SK-N-SH (cell line): ENCODE data around the gene SH3TC1. TPM values are rescaled to one million over a fixed set of nuclear protein-coding genes. Genes with fewer than 3 reads are reported as not detected.

Experiments used
- CTCF ChIA-PET: fragments of 300-600, 350-600 bp; formaldehyde crosslinking; extraction: SDS; loops from one replicate; lab custom pipeline; 2021; lab: Yijun Ruan, JAX
- POLR2A ChIA-PET: fragments of 350-600 bp; sonication (Branson Sonifier 250); formaldehyde crosslinking; extraction: SDS; loops from one replicate; lab custom pipeline; 2020; ENCODE audit warnings: antibody characterized with exemption, inconsistent platforms; lab: Yijun Ruan, JAX
- DNase-seq: peaks from one replicate; pipeline ENCODE4 v3.0.0; 2012
- H2AFZ ChIP-seq: fragments of 200-600 bp; sonication (generic); 2 replicates; pipeline ENCODE4 v1.8.1; 2016; ENCODE audit warnings: antibody characterized with exemption, mild to moderate bottlenecking, low read depth
- H3F3A ChIP-seq: fragments of 200-600 bp; sonication (generic); replicated peaks from 2 replicates; pipeline ENCODE3; 2016; ENCODE audit warnings: antibody characterized with exemption, mild to moderate bottlenecking; ENCODE audit not compliant: insufficient read depth
- H3K27ac ChIP-seq, 2 experiments: fragments of 200-500 bp in 1 of 2; fragments of 200-600 bp in 1 of 2; sonication (Bioruptor generic) in 1 of 2; sonication (generic), shearing (Covaris generic) in 1 of 2; 2 replicates each; pipeline versions ENCODE4 v1.5.1 to v1.6.1; 2014 to 2016; ENCODE audit warnings: low read depth in 2 of 2, inconsistent platforms in 1 of 2, low read length in 1 of 2, mild to moderate bottlenecking in 1 of 2, mixed read lengths in 1 of 2
- H3K27me3 ChIP-seq: fragments of 200-600 bp; sonication (generic), shearing (Covaris generic); 2 replicates; pipeline ENCODE4 v1.6.1; 2016; ENCODE audit warnings: mixed run types; ENCODE audit not compliant: insufficient read depth
- H3K36me3 ChIP-seq, 2 experiments: fragments of 200-500 bp in 1 of 2; fragments of 200-600 bp in 1 of 2; sonication (Bioruptor generic) in 1 of 2; sonication (generic) in 1 of 2; replicated peaks in 1 of 2; 2 replicates each; pipeline versions ENCODE3 to v1.5.1; 2014 to 2016; ENCODE audit warnings: low read length in 1 of 2, mild to moderate bottlenecking in 1 of 2; ENCODE audit not compliant: insufficient read depth in 2 of 2, control insufficient read depth in 1 of 2
- H3K4me1 ChIP-seq, 2 experiments: fragments of 200-500 bp in 1 of 2; fragments of 200-600 bp in 1 of 2; sonication (Bioruptor generic) in 1 of 2; sonication (generic), shearing (Covaris generic) in 1 of 2; 2 replicates each; pipeline versions ENCODE4 v1.5.1 to v1.6.1; 2014 to 2016; ENCODE audit warnings: low read depth in 1 of 2, low read length in 1 of 2, mixed run types in 1 of 2; ENCODE audit not compliant: insufficient read depth in 2 of 2, control insufficient read depth in 1 of 2
- H3K4me2 ChIP-seq: fragments of 200-600 bp; sonication (generic), shearing (Covaris generic); 2 replicates; pipeline ENCODE4 v1.6.1; 2017; ENCODE audit warnings: mixed run types
- H3K4me3 ChIP-seq, 2 experiments: fragments of 200-500 bp in 1 of 2; fragments of 200-600 bp in 1 of 2; sonication (Bioruptor generic) in 1 of 2; sonication (generic), shearing (Covaris generic) in 1 of 2; 2 replicates each; pipeline versions ENCODE4 v1.5.1 to v1.8.1; 2014 to 2016; ENCODE audit warnings: low read depth in 2 of 2, inconsistent platforms in 1 of 2, low read length in 1 of 2, mild to moderate bottlenecking in 1 of 2, mixed read lengths in 1 of 2, moderate library complexity in 1 of 2
- H3K79me2 ChIP-seq: fragments of 200-600 bp; sonication (generic); 2 replicates; pipeline ENCODE4 v1.8.1; 2017; ENCODE audit warnings: mild to moderate bottlenecking; ENCODE audit not compliant: insufficient read depth
- H3K9ac ChIP-seq: fragments of 200-600 bp; sonication (generic); 2 replicates; pipeline ENCODE4 v1.6.1; 2017; ENCODE audit warnings: mixed run types
- H3K9me2 ChIP-seq: fragments of 200-600 bp; sonication (generic); 2 replicates; pipeline ENCODE4 v1.6.1; 2017; ENCODE audit warnings: mixed run types
- H3K9me3 ChIP-seq: fragments of 200-600 bp; sonication (generic); 2 replicates; pipeline ENCODE4 v1.6.1; 2017; ENCODE audit warnings: mixed run types, mild to moderate bottlenecking, moderate library complexity
- H4K20me1 ChIP-seq: fragments of 200-600 bp; sonication (generic); 2 replicates; pipeline ENCODE4 v1.6.1; 2017; ENCODE audit warnings: mild to moderate bottlenecking, mixed run types; ENCODE audit not compliant: insufficient read depth
- CTCF ChIP-seq: fragments of 200-600 bp; sonication (generic); IDR thresholded peaks from 2 replicates; pipeline ENCODE4 v1.6.1; 2017; ENCODE audit warnings: antibody characterized with exemption, mild to moderate bottlenecking, moderate library complexity
- ELF1 ChIP-seq: IDR thresholded peaks from 2 replicates; pipeline ENCODE4 v1.4.0; 2012
- EP300 ChIP-seq, 2 experiments: IDR thresholded peaks; 2 replicates each; pipeline versions ENCODE4 v1.4.0 to v1.6.1; 2012; ENCODE audit warnings: borderline replicate concordance in 1 of 2, low read depth in 1 of 2, low read length in 1 of 2
- EZH2phosphoT487 ChIP-seq: fragments of 200-600 bp; sonication (generic); IDR thresholded peaks from 2 replicates; pipeline ENCODE4 v1.6.1; 2017; ENCODE audit warnings: low read depth, mixed run types, mild to moderate bottlenecking, antibody characterized with exemption, moderate library complexity, borderline replicate concordance
- FOXM1 ChIP-seq: IDR thresholded peaks from 2 replicates; pipeline ENCODE4 v1.4.0; 2012; ENCODE audit warnings: low read depth, mild to moderate bottlenecking
- JUND ChIP-seq: IDR thresholded peaks from 2 replicates; pipeline ENCODE4 v1.4.0; 2012
- REST ChIP-seq: IDR thresholded peaks from 2 replicates; pipeline ENCODE4 v1.6.1; 2012; ENCODE audit warnings: mild to moderate bottlenecking, low read depth, low read length, moderate library complexity
- RFX5 ChIP-seq: IDR thresholded peaks from 2 replicates; pipeline ENCODE4 v1.6.1; 2012; ENCODE audit warnings: mild to moderate bottlenecking, improper control_type of control experiment, low read length
- SMC3 ChIP-seq: IDR thresholded peaks from 2 replicates; pipeline ENCODE4 v1.6.1; 2012; ENCODE audit warnings: low read depth, low read length, improper control_type of control experiment
- TAF1 ChIP-seq: IDR thresholded peaks from 2 replicates; pipeline ENCODE4 v1.6.1; 2012; ENCODE audit warnings: low read depth, mild to moderate bottlenecking, low read length, moderate library complexity, borderline replicate concordance
- TEAD4 ChIP-seq: IDR thresholded peaks from 2 replicates; pipeline ENCODE4 v1.4.0; 2012; ENCODE audit warnings: mild to moderate bottlenecking, borderline replicate concordance; ENCODE audit not compliant: insufficient read depth
- WGBS: methylation state at CpG from one replicate; pipeline ENCODE4 v1.1.6; 2017; ENCODE audit warnings: low lambda C conversion rate; 5-methylcytosine and 5-hydroxymethylcytosine counted together
- polyA plus RNA-seq, 3 experiments: library from polyadenylated mRNA; depleted of rRNA; stranded (reverse); fragments of >200 nt; gene quantifications; 2 replicates each; pipeline ENCODE4 v1.2.3, GENCODE V29; 2012
- TF ChIP-seq, protein P1 (sequence below): IDR thresholded peaks from 2 replicates; pipeline ENCODE4 v1.4.0; 2012; ENCODE audit warnings: low read depth

SH3TC1 gene
- polyA plus RNA-seq, 1 of the 3 experiments (the other 2 are of a cell fraction): 2.7 TPM

DNA sequence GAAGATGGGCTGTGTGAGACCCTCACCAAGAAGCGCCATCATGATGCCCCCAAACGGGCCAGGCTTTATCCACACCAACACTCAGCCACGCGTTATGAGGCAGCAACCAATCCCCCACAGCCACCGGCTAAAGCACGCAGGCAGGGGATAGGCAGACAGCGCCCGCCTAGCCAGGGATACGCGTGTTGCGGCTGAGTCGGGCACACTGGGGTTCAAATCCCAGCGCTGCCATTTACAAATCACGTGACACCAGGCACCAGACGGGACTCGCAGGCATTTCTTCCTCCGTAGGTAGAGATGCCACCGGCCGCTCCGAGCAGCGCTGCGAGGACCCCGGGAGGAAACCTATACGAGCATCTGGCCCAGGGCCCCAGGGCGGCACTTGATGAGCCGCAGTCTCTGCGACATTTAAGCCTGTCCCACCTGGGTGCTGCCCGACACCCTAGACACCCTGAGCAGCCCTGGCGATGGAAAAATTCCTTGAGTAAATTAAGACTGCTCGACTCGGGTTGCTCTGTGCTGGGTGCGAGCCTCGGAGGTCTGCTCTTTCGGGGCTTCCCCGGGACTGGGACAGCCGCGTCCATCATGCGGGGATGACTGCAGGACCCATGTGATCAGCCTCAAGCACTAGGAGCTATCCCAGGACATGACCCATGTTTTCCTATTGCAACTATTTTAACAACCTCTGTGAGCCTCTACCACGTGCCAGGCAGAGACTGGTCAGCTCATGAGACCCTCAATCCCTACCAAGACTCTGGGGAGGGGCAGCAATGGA, 46.8 kb upstream of the SH3TC1 start:
- Histone ChIP-seq H3K9me2 (no peaks in the 10 kb centered on the region), H4K20me1 (no peaks in the 10 kb centered on the region), H3K27me3 (peaks cover 11% of the 10 kb centered on the region), H3F3A (no peaks in the 10 kb centered on the region), H3K4me3 (no peak overlapping the region), H3K4me1 (peaks cover 0 to 15% of the 10 kb centered on the region in 2 experiments; a peak in 1 of 4 replicates), H3K79me2 (no peaks in the 10 kb centered on the region), H2AFZ (no peak overlapping the region), H3K4me2 (no peak overlapping the region), H3K27ac (no peak overlapping the region), H3K9me3 (no peaks in the 10 kb centered on the region), H3K9ac (no peak overlapping the region), H3K36me3 (no peaks in the 10 kb centered on the region)
- 91% methylated on average over 22 of the region's 39 CpGs for whole genome bisulfite sequencing
- no peak for DNase-seq
- no peak for TF ChIP-seq CTCF
- TF ChIP-seq FOXM1: no peak
- TF ChIP-seq TEAD4: no peak
- ChIA-PET CTCF (interaction anchor here (1.3 kb wide), 1 partner anchor 16 kb away, joined by 3 read pairs; no protein-coding TSS in a partner anchor), POLR2A (no interaction called here)

- Histone ChIP-seq H3K9me2 (no peaks in the 10 kb centered on the region), H3F3A (no peaks in the 10 kb centered on the region), H3K27me3 (peaks cover 15% of the 10 kb centered on the region), H3K4me2 (no peak overlapping the region), H3K36me3 (no peaks in the 10 kb centered on the region), H3K4me1 (peaks cover 0 to 21% of the 10 kb centered on the region in 2 experiments; a peak in 1 of 4 replicates), H4K20me1 (no peaks in the 10 kb centered on the region), H3K4me3 (no peak overlapping the region), H3K27ac (no peak overlapping the region), H3K9me3 (no peaks in the 10 kb centered on the region), H3K79me2 (no peaks in the 10 kb centered on the region), H2AFZ (no peak overlapping the region), H3K9ac (no peak overlapping the region)
- TF ChIP-seq EP300 (IDR thresholded peaks at IDR 0.05; ENCODE audit: borderline replicate concordance in 1 of 2, low read depth in 1 of 2, low read length in 1 of 2): no peak
- no peak for TF ChIP-seq EZH2phosphoT487
- no peak for TF ChIP-seq REST
- TF ChIP-seq CTCF: no peak
- no peak for TF ChIP-seq ELF1
- TF ChIP-seq RFX5: no peak
- TF ChIP-seq TAF1: no peak
- no peak for TF ChIP-seq FOXM1
- TF ChIP-seq, protein P1, sequence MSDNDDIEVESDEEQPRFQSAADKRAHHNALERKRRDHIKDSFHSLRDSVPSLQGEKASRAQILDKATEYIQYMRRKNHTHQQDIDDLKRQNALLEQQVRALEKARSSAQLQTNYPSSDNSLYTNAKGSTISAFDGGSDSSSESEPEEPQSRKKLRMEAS: no peak
- TF ChIP-seq SMC3: no peak
- no peak for TF ChIP-seq JUND
- POLR2A ChIA-PET: no interaction called here
- CTCF ChIA-PET: interaction anchor here (0.6 to 1.3 kb wide), 2 partner anchors 8 to 15 kb away, joined by 3 to 4 read pairs; no protein-coding TSS in a partner anchor
- DNase-seq: peak; percentile 65
- 51% methylated on average over 5 of the region's 6 CpGs for WGBS
Observed at GRCh38 chr4:8152865-8153257, 46.2 kb upstream of the SH3TC1 start.
